C4-2B (cell line): ENCODE measurements around the gene BEAN1.

Experiments
- ZFX ChIP-seq: fragments of 450-650 bp; IDR thresholded peaks from 2 replicates; pipeline ENCODE4 v1.6.1; 2017
- TF ChIP-seq, protein P1 (sequence below): fragments of 450-650 bp; conservative IDR thresholded peaks from 2 replicates; pipeline ENCODE4 v1.5.1; 2017; ENCODE audit warnings: mild to moderate bottlenecking

DNA sequence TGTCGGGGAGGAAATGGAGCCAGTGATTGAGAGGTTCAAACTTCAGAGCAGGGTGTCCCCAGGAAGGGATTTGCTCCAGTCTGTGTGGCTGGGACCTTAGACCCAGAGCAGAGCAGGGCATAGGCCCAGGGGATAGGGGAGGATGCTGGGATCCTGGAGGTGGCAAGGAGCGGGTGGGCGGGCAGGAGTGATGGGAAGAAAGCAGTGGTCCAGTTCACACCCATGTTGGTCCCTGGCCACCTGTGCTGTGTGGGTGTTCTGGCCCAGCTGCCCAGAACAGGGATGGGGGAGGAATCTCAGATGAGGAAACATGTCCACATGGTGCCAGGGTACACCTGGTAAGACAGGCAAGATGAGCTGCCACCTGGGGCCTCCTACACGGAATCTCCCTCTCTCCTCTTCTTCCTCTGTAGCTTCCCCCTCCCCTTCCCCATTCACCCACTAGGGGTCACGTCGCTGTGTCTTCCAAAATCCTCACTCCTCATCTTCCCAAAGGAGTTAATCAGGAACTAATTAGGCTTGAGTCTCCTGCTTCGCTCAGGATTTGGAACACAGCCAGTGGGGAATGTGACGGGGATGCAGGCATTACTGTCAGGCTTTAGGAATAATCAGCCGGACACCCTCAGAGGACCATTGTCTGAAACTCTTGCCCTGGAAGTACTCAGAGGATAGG lies 2.3 kb downstream of the BEAN1 start:
- TF ChIP-seq, protein P1, sequence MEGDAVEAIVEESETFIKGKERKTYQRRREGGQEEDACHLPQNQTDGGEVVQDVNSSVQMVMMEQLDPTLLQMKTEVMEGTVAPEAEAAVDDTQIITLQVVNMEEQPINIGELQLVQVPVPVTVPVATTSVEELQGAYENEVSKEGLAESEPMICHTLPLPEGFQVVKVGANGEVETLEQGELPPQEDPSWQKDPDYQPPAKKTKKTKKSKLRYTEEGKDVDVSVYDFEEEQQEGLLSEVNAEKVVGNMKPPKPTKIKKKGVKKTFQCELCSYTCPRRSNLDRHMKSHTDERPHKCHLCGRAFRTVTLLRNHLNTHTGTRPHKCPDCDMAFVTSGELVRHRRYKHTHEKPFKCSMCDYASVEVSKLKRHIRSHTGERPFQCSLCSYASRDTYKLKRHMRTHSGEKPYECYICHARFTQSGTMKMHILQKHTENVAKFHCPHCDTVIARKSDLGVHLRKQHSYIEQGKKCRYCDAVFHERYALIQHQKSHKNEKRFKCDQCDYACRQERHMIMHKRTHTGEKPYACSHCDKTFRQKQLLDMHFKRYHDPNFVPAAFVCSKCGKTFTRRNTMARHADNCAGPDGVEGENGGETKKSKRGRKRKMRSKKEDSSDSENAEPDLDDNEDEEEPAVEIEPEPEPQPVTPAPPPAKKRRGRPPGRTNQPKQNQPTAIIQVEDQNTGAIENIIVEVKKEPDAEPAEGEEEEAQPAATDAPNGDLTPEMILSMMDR, result no peak
- TF ChIP-seq ZFX, result no peak
